Left lung (tissue), 10 donors: ENCODE results near the gene OR2Z1. TPM values are rescaled to one million over a fixed set of nuclear protein-coding genes. Genes with fewer than 3 reads are reported as not detected.
"Not testable (repeated sequence)": the region's sequence is repeated elsewhere in the genome, so short reads cannot be mapped to it uniquely, and the experiment has no call there.

Source experiments
- ATAC-seq: fragments of 200-7000 bp; cut with Tn5 transposase; one replicate; pipeline ENCODE4 v1.9.1; 2020; ENCODE audit warnings: moderate library complexity
- DNase-seq, 4 donors: peaks; one replicate each; pipeline ENCODE4 v3.0.0-alpha.2; 2013 to 2020
- H3K27ac ChIP-seq, 2 donors: fragments of 200-600 bp; sonication (generic) in 1 of 2; one replicate each; pipeline versions ENCODE4 v1.5.0 to v1.8.0; 2020 to 2021
- H3K27me3 ChIP-seq, 2 donors: fragments of 200-600 bp; sonication (generic) in 1 of 2; one replicate each; pipeline versions ENCODE4 v1.5.0 to v1.8.0; 2020 to 2021
- H3K36me3 ChIP-seq, 2 donors: fragments of 200-600 bp; sonication (generic) in 1 of 2; one replicate each; pipeline versions ENCODE4 v1.5.0 to v1.8.0; 2020 to 2021
- H3K4me1 ChIP-seq, 2 donors: fragments of 200-600 bp; one replicate each; pipeline ENCODE4 v1.8.0; 2021
- H3K4me3 ChIP-seq, 2 donors: fragments of 200-600 bp; sonication (generic) in 1 of 2; one replicate each; pipeline versions ENCODE4 v1.5.0 to v1.8.0; 2020 to 2021; ENCODE audit warnings: mild to moderate bottlenecking in 1 of 2
- H3K9me3 ChIP-seq, 2 donors: fragments of 200-600 bp; sonication (generic) in 1 of 2; one replicate each; pipeline versions ENCODE4 v1.5.0 to v1.8.0; 2020 to 2021
- intact Hi-C, 2 donors: fragments of 100-400 bp; cut with DNase I; formaldehyde crosslinking; loops; one replicate each; pipeline versions ENCODE4 v1.11.2 to v1.14.2; 2022
- polyA plus RNA-seq, 6 donors: library from polyadenylated mRNA; unstranded; fragments of 120-200 nt; gene quantifications; one replicate each; pipeline ENCODE4 v1.2.1, GENCODE V29; 2013; ENCODE audit not compliant: insufficient read length in 6 of 6
- total RNA-seq, 2 donors: library from RNA; stranded (reverse); fragmentation: NEBNext Ultra II Directional; extraction: Animal tissue kit (Norgen Biotek cat#: 25700); gene quantifications; one replicate each; pipeline ENCODE4 v1.2.1, GENCODE V29; 2021
- TF ChIP-seq, protein P1 (sequence below), 2 donors: fragments of 200-600 bp; sonication (generic) in 1 of 2; IDR thresholded peaks; one replicate each; pipeline versions ENCODE4 v1.5.0 to v1.8.0; 2021; ENCODE audit warnings: antibody characterized with exemption in 2 of 2
- donor health status: DM: no; HTN: yes; CAD: no.
- donor health status: DM: no; HTN: no; CAD: no.

The OR2Z1 gene
- total and polyA plus RNA-seq, 8 donors: not detected

DNA sequence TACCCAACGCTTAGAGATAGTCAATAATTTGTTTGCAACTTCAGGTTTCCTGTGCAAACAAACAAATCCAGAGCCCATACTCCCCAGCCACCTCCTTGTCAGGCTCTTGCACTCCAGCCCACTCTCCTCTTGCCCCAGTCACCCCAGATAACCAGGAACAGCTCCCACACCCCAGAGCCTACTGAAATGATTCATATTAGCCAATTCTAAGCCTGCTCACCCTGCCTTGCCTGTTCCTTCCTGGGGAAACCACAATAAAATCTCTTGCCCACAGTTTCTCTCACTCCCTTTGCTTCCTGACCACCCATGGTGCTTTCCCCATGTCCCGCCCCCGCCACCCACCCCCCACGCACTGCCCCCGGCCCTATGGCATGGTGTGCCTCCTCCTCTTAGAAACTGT lies 19.1 kb upstream of the OR2Z1 start:
- intact Hi-C loops: no loop called here
- no peak for ATAC-seq
- H3K36me3 ChIP-seq: no peaks in the 10 kb centered on the region
- H3K27ac ChIP-seq: no peak overlapping the region
- no peak overlapping the region for H3K4me3 ChIP-seq
- H3K27me3 ChIP-seq: peaks cover 0 to 69% of the 10 kb centered on the region in 2 donors
- H3K9me3 ChIP-seq: no peaks in the 10 kb centered on the region
- H3K4me1 ChIP-seq: no peaks in the 10 kb centered on the region
- TF ChIP-seq, protein P1, sequence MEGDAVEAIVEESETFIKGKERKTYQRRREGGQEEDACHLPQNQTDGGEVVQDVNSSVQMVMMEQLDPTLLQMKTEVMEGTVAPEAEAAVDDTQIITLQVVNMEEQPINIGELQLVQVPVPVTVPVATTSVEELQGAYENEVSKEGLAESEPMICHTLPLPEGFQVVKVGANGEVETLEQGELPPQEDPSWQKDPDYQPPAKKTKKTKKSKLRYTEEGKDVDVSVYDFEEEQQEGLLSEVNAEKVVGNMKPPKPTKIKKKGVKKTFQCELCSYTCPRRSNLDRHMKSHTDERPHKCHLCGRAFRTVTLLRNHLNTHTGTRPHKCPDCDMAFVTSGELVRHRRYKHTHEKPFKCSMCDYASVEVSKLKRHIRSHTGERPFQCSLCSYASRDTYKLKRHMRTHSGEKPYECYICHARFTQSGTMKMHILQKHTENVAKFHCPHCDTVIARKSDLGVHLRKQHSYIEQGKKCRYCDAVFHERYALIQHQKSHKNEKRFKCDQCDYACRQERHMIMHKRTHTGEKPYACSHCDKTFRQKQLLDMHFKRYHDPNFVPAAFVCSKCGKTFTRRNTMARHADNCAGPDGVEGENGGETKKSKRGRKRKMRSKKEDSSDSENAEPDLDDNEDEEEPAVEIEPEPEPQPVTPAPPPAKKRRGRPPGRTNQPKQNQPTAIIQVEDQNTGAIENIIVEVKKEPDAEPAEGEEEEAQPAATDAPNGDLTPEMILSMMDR (IDR thresholded peaks at IDR 0.05): no peak
- DNase-seq: no peak

DNA sequence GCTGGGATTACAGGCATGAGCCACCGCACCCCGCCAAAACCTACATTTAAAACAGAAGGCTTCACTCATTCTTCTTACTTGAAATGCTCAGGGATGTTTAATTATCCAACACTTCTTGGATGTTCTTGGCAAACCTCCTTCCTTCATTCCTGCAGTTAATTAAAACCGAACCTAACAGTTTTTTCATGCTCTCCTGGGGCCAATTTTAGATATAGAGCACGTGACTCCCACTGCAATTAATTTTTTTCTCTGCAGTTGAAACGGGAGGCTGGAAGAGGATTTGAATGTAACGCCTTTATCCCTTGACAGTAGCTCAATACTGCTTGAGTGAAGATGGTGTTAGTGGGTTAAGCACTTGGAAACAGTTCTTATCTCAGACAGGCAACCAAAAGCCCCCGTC lies 18.2 kb upstream of the OR2Z1 start:
- intact Hi-C loops: no loop called here

DNA sequence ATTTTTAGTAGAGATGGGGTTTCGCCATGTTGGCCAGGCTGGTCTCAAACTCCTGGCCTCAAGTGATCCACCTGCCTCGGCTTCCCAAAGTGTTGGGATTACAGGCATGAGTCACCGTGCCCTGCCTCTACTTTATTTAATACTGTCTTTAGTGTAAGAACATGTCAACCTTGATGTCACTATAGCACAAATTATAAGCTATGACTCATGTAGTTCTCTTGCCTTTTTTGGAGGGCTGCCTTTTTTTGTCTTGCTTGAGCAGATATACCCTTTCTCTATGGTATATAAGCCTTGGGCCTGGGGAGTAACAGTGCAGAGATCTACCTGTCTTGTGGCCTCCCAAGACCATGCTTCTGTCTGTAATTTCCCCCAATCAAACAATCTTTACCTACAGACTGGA lies 16.1 kb upstream of the OR2Z1 start:
- H3K36me3 ChIP-seq, ATAC-seq, DNase-seq, H3K4me1 ChIP-seq, H3K9me3 ChIP-seq, H3K27ac ChIP-seq, intact Hi-C loops, H3K4me3 ChIP-seq: not testable (repeated sequence)
- H3K27me3 ChIP-seq: peaks cover 0 to 48% of the 10 kb centered on the region in 2 donors

More for the DNA sequence above, 18.2 kb upstream of the OR2Z1 start:
- ATAC-seq (no peak), DNase-seq (no peak)
- Histone ChIP-seq H3K4me1 (no peaks in the 10 kb centered on the region), H3K27ac (no peak overlapping the region), H3K27me3 (peaks cover 0 to 60% of the 10 kb centered on the region in 2 donors), H3K4me3 (no peak overlapping the region), H3K36me3 (no peaks in the 10 kb centered on the region), H3K9me3 (no peaks in the 10 kb centered on the region)
- TF ChIP-seq, protein P1 (IDR thresholded peaks at IDR 0.05): no peak

DNA sequence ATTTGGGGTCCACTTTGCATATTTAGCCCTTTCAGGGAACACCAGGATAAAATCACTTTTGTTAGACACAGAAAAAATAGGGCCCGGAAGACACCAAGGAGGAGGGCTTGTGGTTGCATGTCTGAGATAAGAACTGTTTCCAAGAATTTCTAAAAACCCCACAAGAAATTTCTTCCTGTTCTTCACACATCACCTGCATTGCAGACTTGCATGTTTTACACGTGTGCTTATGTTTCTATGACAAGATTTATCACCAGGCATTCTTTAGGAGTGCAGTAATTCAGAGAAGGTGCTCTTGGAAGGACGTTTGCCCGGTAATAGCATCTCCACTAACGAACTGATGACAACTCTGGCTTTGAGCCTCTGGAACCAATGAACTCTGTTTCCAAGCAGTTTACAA lies 15.7 kb upstream of the OR2Z1 start:
- no peaks in the 10 kb centered on the region for H3K36me3 ChIP-seq
- H3K4me3 ChIP-seq: no peak overlapping the region
- no peaks in the 10 kb centered on the region for H3K9me3 ChIP-seq
- H3K4me1 ChIP-seq: no peaks in the 10 kb centered on the region
- TF ChIP-seq, protein P1 (IDR thresholded peaks at IDR 0.05): no peak
- intact Hi-C loops: no loop called here
- no peak overlapping the region for H3K27ac ChIP-seq
- ATAC-seq (no peak), DNase-seq (no peak)
- H3K27me3 ChIP-seq: peaks cover 0 to 48% of the 10 kb centered on the region in 2 donors

DNA sequence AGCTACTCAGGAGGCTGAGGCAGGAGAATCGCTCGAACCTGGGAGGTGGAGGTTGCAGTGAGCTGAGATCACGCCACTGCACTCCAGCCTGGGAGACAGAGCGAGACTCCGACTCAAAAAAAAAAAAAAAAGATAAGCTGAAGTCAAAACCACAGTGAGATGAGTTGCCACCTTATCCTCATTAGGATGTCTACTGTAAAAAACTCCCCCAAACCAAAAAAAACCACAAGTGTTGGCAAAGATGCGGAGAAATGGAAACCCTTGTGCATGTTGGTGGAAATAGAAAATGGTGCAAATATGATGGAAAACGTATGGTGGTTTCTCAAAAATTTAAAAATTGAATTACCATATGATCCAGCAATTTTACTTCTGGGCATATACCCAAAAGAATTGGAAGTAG lies 11.1 kb upstream of the OR2Z1 start:
- intact Hi-C loops, H3K9me3 ChIP-seq, H3K36me3 ChIP-seq, H3K27me3 ChIP-seq, H3K4me3 ChIP-seq, H3K27ac ChIP-seq, ATAC-seq, DNase-seq, H3K4me1 ChIP-seq: not testable (repeated sequence)

DNA sequence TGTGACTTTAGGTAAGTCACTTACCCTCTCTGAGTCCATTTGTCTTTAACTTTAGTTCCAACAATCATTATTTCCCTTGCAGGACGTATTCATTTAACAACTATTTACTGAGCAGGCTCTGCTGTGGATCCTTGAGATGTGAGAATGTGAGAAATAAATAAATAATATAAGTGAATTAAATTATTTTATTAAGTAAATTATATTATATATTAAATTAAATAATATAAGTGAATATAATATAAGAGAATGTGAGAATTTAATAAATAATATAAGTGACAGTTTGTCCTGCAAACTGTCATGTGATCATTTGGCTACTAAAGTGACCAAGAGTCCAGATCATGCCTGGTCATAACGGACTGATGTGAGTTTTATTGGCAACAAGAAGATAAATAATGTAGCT lies 598 bp downstream of the OR2Z1 start:
- no peak for DNase-seq
- no peak for ATAC-seq
- H3K36me3 ChIP-seq: no peaks in the 10 kb centered on the region
- peaks cover 0 to 16% of the 10 kb centered on the region in 2 donors for H3K27me3 ChIP-seq
- no peak overlapping the region for H3K4me3 ChIP-seq
- H3K27ac ChIP-seq: no peak overlapping the region
- no peaks in the 10 kb centered on the region for H3K9me3 ChIP-seq
- intact Hi-C loops: no loop called here
- TF ChIP-seq, protein P1 (IDR thresholded peaks at IDR 0.05): no peak
- no peaks in the 10 kb centered on the region for H3K4me1 ChIP-seq
